HepG2 (cell line): ENCODE data around the gene LGR6. TPM values are rescaled to one million over a fixed set of nuclear protein-coding genes. Genes with fewer than 3 reads are reported as not detected.

ENCODE experiments used
- ATAC-seq: fragments of 200-7000 bp; cut with Tn5 transposase; 3 replicates; pipeline ENCODE4 v1.9.1; 2020; ENCODE audit warnings: mild to moderate bottlenecking, moderate library complexity
- BruUV-seq: library from RNA; stranded (reverse); fragments of 400-500 nt; replicated peaks from 2 replicates; lab custom pipeline; 2021; lab: Mats Ljungman, UMichigan
- CTCF ChIA-PET: fragments of 300-600 bp; formaldehyde crosslinking; extraction: SDS; loops from one replicate; lab custom pipeline; 2021; ENCODE audit warnings: low total read pairs, inconsistent platforms, low intra/inter-chr PET ratio; lab: Yijun Ruan, JAX
- POLR2A ChIA-PET: fragments of 350-600 bp; sonication (Branson Sonifier 250); formaldehyde crosslinking; loops from one replicate; lab custom pipeline; 2020; ENCODE audit warnings: antibody characterized with exemption, inconsistent platforms; lab: Yijun Ruan, JAX
- DNase-seq: peaks from one replicate; pipeline ENCODE4 v3.0.0-alpha.2; 2015; ENCODE audit warnings: low spot score
- FAIRE-seq: peaks from 3 replicates; lab custom pipeline; 2011; peaks lifted over from hg19 to GRCh38; lab: Jason Lieb, UNC
- H2AFZ ChIP-seq: one replicate; pipeline ENCODE4 v1.6.1; 2011; ENCODE audit warnings: low read length, inconsistent platforms
- H3K27ac ChIP-seq: fragments of 300-600 bp; 3 replicates; pipeline ENCODE4 v1.8.0; 2011; ENCODE audit warnings: mixed run types, mild to moderate bottlenecking, mixed read lengths, low read length, inconsistent platforms; ENCODE audit not compliant: insufficient read depth; ENCODE audit errors: extremely low read length
- H3K27me3 ChIP-seq, 2 experiments: fragments of 200-600 bp in 1 of 2; 2 replicates in 1 of 2; 3 replicates in 1 of 2; pipeline versions ENCODE4 v1.6.0 to v1.8.0; 2011; ENCODE audit warnings: low read length in 2 of 2, mild to moderate bottlenecking in 2 of 2, moderate library complexity in 2 of 2, inconsistent platforms in 1 of 2; ENCODE audit not compliant: insufficient read depth in 2 of 2, control insufficient read depth in 1 of 2
- H3K36me3 ChIP-seq, 2 experiments: fragments of 200-600 bp in 1 of 2; replicated peaks in 1 of 2; 2 replicates in 1 of 2; 3 replicates in 1 of 2; pipeline versions ENCODE4 v1.5.1 to v1.8.0; 2011; ENCODE audit warnings: low read length in 2 of 2, inconsistent platforms in 1 of 2; ENCODE audit not compliant: insufficient read depth in 2 of 2, control insufficient read depth in 1 of 2
- H3K4me1 ChIP-seq: 2 replicates; pipeline ENCODE4 v1.5.1; 2012; ENCODE audit warnings: low read length, inconsistent platforms; ENCODE audit not compliant: insufficient read depth
- H3K4me2 ChIP-seq: 2 replicates; pipeline ENCODE4 v1.6.0; 2011; ENCODE audit warnings: low read depth, low read length, inconsistent platforms
- H3K4me3 ChIP-seq, 3 experiments: fragments of 200-600 bp in 1 of 3; sonication (generic), shearing (Covaris generic) in 1 of 3; replicated peaks in 1 of 3; 2 replicates each; pipeline ENCODE4 v1.5.1; 2011 to 2016; ENCODE audit warnings: low read length in 3 of 3, inconsistent platforms in 2 of 3, low read depth in 2 of 3, mild to moderate bottlenecking in 2 of 3, control low read depth in 1 of 3, mixed read lengths in 1 of 3; ENCODE audit not compliant: insufficient read depth in 1 of 3
- H3K79me2 ChIP-seq: one replicate; pipeline ENCODE4 v1.6.1; 2011; ENCODE audit warnings: low read length, inconsistent platforms; ENCODE audit not compliant: insufficient read depth
- H3K9ac ChIP-seq: 2 replicates; pipeline ENCODE4 v1.6.0; 2011; ENCODE audit warnings: mild to moderate bottlenecking, low read depth, low read length, inconsistent platforms; ENCODE audit not compliant: insufficient read depth
- H3K9me3 ChIP-seq: 2 replicates; pipeline ENCODE4 v1.5.1; 2012; ENCODE audit warnings: mild to moderate bottlenecking, low read length
- H4K20me1 ChIP-seq: 2 replicates; pipeline ENCODE4 v1.6.0; 2011; ENCODE audit warnings: inconsistent platforms, mild to moderate bottlenecking, low read length, moderate library complexity; ENCODE audit not compliant: insufficient read depth
- MAFK ChIP-seq, 2 experiments: IDR thresholded peaks in 1 of 2; conservative IDR thresholded peaks in 1 of 2; 2 replicates each; pipeline ENCODE4 v1.6.1; 2011; ENCODE audit warnings: improper control_type of control experiment in 2 of 2, low read length in 2 of 2
- SNAPC2 ChIP-seq: sonication (generic); formaldehyde crosslinking; IDR thresholded peaks from 2 replicates; pipeline ENCODE4 v1.8.1; 2022; ENCODE audit warnings: mild to moderate bottlenecking, missing genetic modification reagents
- SP4 ChIP-seq: sonication (generic); formaldehyde crosslinking; IDR thresholded peaks from 2 replicates; pipeline ENCODE4 v1.8.1; 2023; ENCODE audit warnings: mild to moderate bottlenecking, missing genetic modification reagents
- SSRP1 ChIP-seq: IDR thresholded peaks from 2 replicates; pipeline ENCODE4 v1.6.1; 2016; ENCODE audit warnings: control low read depth
- STAT5B ChIP-seq: sonication (generic); formaldehyde crosslinking; IDR thresholded peaks from 2 replicates; pipeline ENCODE4 v1.4.0; 2020; ENCODE audit warnings: missing genetic modification reagents
- YY1 ChIP-seq: IDR thresholded peaks from 2 replicates; pipeline ENCODE4 v1.6.1; 2011; ENCODE audit warnings: low read length, low read depth, moderate library complexity, mild to moderate bottlenecking; ENCODE audit not compliant: insufficient read depth, insufficient replicate concordance
- ZFP36L1 ChIP-seq: sonication (generic); formaldehyde crosslinking; IDR thresholded peaks from 2 replicates; pipeline ENCODE4 v1.8.0; 2022; ENCODE audit warnings: mild to moderate bottlenecking, missing genetic modification reagents, moderate library complexity
- ZMAT3 ChIP-seq: sonication (generic); formaldehyde crosslinking; conservative IDR thresholded peaks from 2 replicates; pipeline ENCODE4 v1.7.0; 2021; ENCODE audit warnings: missing genetic modification reagents
- ZNF550 ChIP-seq: sonication (generic); formaldehyde crosslinking; IDR thresholded peaks from 2 replicates; pipeline ENCODE4 v1.4.0; 2020; ENCODE audit warnings: mild to moderate bottlenecking, missing genetic modification reagents, borderline replicate concordance
- ZNF746 ChIP-seq: sonication (generic); formaldehyde crosslinking; IDR thresholded peaks from 2 replicates; pipeline ENCODE4 v1.8.0; 2022; ENCODE audit warnings: mild to moderate bottlenecking, missing genetic modification reagents
- whole genome bisulfite sequencing: methylation state at CpG from one replicate; pipeline ENCODE4 v1.1.6; 2017; ENCODE audit warnings: low lambda C conversion rate; 5-methylcytosine and 5-hydroxymethylcytosine counted together
- in situ Hi-C: cut with HindIII; loops from 2 replicates; pipeline ENCODE4 v1.10.0; 2017; ENCODE audit warnings: low pct_unique_long_range_greater_than_20kb; ENCODE audit not compliant: extremely low pct_ligation_motif_present
- intact Hi-C: fragments of 100-400 bp; cut with micrococcal nuclease; formaldehyde crosslinking; loops from one replicate; pipeline ENCODE4 v1.10.0; 2022; ENCODE audit not compliant: unreplicated experiment
- polyA plus RNA-seq, 8 experiments: library from polyadenylated mRNA; depleted of rRNA in 3 of 8; stranded (reverse) in 7 of 8; unstranded in 1 of 8; fragments of >200 nt; fragmentation: Illumina TruSeq in 4 of 8; extraction: Trizol in 4 of 8; gene quantifications; 2 replicates each; pipeline versions ENCODE4 v1.2.1 to v1.2.3, GENCODE V29; 2011 to 2016; ENCODE audit warnings: low read depth in 4 of 8, missing spikeins in 1 of 8, mixed read lengths in 1 of 8; ENCODE audit not compliant: insufficient read depth in 1 of 8
- total RNA-seq, 5 experiments: library from RNA; depleted of rRNA; stranded (reverse); fragments of >200 nt; fragmentation: Illumina TruSeq; extraction: Trizol; gene quantifications; 2 replicates each; pipeline ENCODE4 v1.2.3, GENCODE V29; 2016; ENCODE audit warnings: low read depth in 1 of 5
- TF ChIP-seq, protein P1 (sequence below): sonication (generic); formaldehyde crosslinking; conservative IDR thresholded peaks from 2 replicates; pipeline ENCODE4 v1.4.0; 2020; ENCODE audit warnings: missing genetic modification reagents

LGR6 gene
- total and polyA plus RNA-seq, 2 of the 13 experiments (the other 11 are each of a cell fraction or from before 2014, with no cell fraction given) = 0.07 TPM; not detected in 1

DNA sequence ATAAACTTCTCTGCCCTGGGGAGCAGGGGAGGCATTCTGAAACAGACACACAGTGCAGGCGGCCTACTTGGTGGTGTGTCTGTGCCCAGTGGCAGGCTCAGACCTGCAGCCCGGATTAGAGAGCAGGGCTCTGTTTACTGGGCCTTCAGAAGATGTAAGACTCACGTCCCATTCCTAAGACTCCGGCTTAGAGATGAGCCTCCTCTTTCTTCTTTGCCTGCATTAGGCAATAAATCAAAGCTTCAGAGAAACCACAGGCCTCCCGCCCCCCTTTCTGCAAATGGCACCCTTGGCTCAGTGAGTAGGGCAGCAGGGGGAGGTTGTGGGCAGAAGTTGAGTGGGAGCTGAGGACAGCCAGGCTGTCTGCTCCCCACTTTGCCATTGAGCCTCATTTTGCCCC, 35.8 kb downstream of the LGR6 start:
- no peak overlapping the region for H3K27ac ChIP-seq
- in situ Hi-C loops (no loop called here), intact Hi-C loops (no loop called here)
- H3K4me2 ChIP-seq = no peak overlapping the region
- H2AFZ ChIP-seq = no peak overlapping the region
- BruUV-seq = no TSS peak
- no peaks in the 10 kb centered on the region for H3K9me3 ChIP-seq
- peaks cover 6 to 50% of the 10 kb centered on the region in 2 experiments; a peak in 4 of 5 replicates for H3K27me3 ChIP-seq
- H3K9ac ChIP-seq = no peak overlapping the region
- H3K4me3 ChIP-seq = no peak overlapping the region
- no peaks in the 10 kb centered on the region for H3K4me1 ChIP-seq
- FAIRE-seq = no peak
- DNase-seq = no peak
- ChIA-PET CTCF (no interaction called here), POLR2A (no interaction called here)
- WGBS = 4% methylated on average over 5 of the region's 5 CpGs
- H3K79me2 ChIP-seq = no peaks in the 10 kb centered on the region
- H4K20me1 ChIP-seq = no peaks in the 10 kb centered on the region
- H3K36me3 ChIP-seq = no peaks in the 10 kb centered on the region
- TF ChIP-seq SNAPC2 (CRISPR knock-in tag) (no peak), YY1 (no peak), SSRP1 (CRISPR knock-in tag) (no peak), ZNF746 (CRISPR knock-in tag) (no peak)
- no peak for ATAC-seq

GRCh38 chr1:202230061-202230938, 36.7 kb downstream of the LGR6 start:
- BruUV-seq = no TSS peak
- Histone ChIP-seq H3K36me3 (no peaks in the 10 kb centered on the region), H3K4me2 (no peak overlapping the region), H3K4me3 (no peak overlapping the region), H2AFZ (no peak overlapping the region), H3K27ac (no peak overlapping the region), H3K79me2 (no peaks in the 10 kb centered on the region), H4K20me1 (no peaks in the 10 kb centered on the region), H3K4me1 (no peaks in the 10 kb centered on the region), H3K9ac (no peak overlapping the region), H3K27me3 (peaks cover 6 to 56% of the 10 kb centered on the region in 2 experiments; a peak in 4 of 5 replicates), H3K9me3 (no peaks in the 10 kb centered on the region)
- POLR2A ChIA-PET = no interaction called here
- FAIRE-seq (no peak), ATAC-seq (no peak), DNase-seq (no peak)
- CTCF ChIA-PET = no interaction called here
- in situ Hi-C loops (no loop called here), intact Hi-C loops (no loop called here)
- TF ChIP-seq, protein P1, sequence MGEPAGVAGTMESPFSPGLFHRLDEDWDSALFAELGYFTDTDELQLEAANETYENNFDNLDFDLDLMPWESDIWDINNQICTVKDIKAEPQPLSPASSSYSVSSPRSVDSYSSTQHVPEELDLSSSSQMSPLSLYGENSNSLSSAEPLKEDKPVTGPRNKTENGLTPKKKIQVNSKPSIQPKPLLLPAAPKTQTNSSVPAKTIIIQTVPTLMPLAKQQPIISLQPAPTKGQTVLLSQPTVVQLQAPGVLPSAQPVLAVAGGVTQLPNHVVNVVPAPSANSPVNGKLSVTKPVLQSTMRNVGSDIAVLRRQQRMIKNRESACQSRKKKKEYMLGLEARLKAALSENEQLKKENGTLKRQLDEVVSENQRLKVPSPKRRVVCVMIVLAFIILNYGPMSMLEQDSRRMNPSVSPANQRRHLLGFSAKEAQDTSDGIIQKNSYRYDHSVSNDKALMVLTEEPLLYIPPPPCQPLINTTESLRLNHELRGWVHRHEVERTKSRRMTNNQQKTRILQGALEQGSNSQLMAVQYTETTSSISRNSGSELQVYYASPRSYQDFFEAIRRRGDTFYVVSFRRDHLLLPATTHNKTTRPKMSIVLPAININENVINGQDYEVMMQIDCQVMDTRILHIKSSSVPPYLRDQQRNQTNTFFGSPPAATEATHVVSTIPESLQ (CRISPR knock-in tag) = no peak
- no peak for TF ChIP-seq SP4 (CRISPR knock-in tag)
- no peak for TF ChIP-seq ZFP36L1 (CRISPR knock-in tag)
- TF ChIP-seq ZNF550 (CRISPR knock-in tag) = no peak
- no peak for TF ChIP-seq STAT5B (CRISPR knock-in tag)
- TF ChIP-seq MAFK (conservative IDR thresholded peaks at IDR 0.05 in 1 of 2, IDR thresholded peaks at IDR 0.05 in 1 of 2; ENCODE audit: low read length in 2 of 2) = no peak
- TF ChIP-seq ZMAT3 (CRISPR knock-in tag) = no peak
- WGBS = 17% methylated on average over 7 of the region's 10 CpGs
